Mononuclear cell (primary cell): ENCODE results near the gene HIVEP3. TPM values are rescaled to one million over a fixed set of nuclear protein-coding genes. Genes with fewer than 3 reads are reported as not detected.

ENCODE experiments used
- H3K27me3 ChIP-seq: 2 replicates; pipeline ENCODE4 v1.6.0; 2011; ENCODE audit warnings: low read length, control low read depth; ENCODE audit not compliant: insufficient read depth
- H3K4me1 ChIP-seq: 2 replicates; pipeline ENCODE4 v1.5.1; 2011; ENCODE audit warnings: mild to moderate bottlenecking, low read length, control low read depth; ENCODE audit not compliant: insufficient read depth
- H3K4me3 ChIP-seq: 2 replicates; pipeline ENCODE4 v1.5.1; 2011; ENCODE audit warnings: mild to moderate bottlenecking, low read length, moderate library complexity
- H3K9me3 ChIP-seq: 2 replicates; pipeline ENCODE4 v1.5.1; 2011; ENCODE audit warnings: low read depth, mild to moderate bottlenecking, control low read depth, low read length
- total RNA-seq: library from RNA; depleted of rRNA; stranded (reverse); fragments of >200 nt; gene quantifications from one replicate; pipeline ENCODE4 v1.2.3, GENCODE V29; 2012

The HIVEP3 gene
- total RNA-seq, 1 donor: 3.9 TPM

GRCh38 chr1:41762777-41763176, 155.9 kb downstream of the HIVEP3 start:
- H3K4me1 ChIP-seq: peaks cover 43% of the 10 kb centered on the region
- H3K27me3 ChIP-seq: no peaks in the 10 kb centered on the region
- no peak overlapping the region for H3K4me3 ChIP-seq

GRCh38 chr1:41762251-41762650, 156.5 kb downstream of the HIVEP3 start:
- Histone ChIP-seq H3K4me1 (peaks cover 37% of the 10 kb centered on the region), H3K4me3 (no peak overlapping the region), H3K9me3 (no peaks in the 10 kb centered on the region), H3K27me3 (no peaks in the 10 kb centered on the region)

More at GRCh38 chr1:41762777-41763176, 155.9 kb downstream of the HIVEP3 start:
- H3K9me3 ChIP-seq: no peaks in the 10 kb centered on the region

- Histone ChIP-seq H3K27me3 (no peaks in the 10 kb centered on the region), H3K9me3 (no peaks in the 10 kb centered on the region), H3K4me1 (peaks cover 12% of the 10 kb centered on the region), H3K4me3 (no peak overlapping the region)
These were observed 159.7 kb downstream of the HIVEP3 start for GRCh38 chr1:41758904-41759548.

- peaks cover 12% of the 10 kb centered on the region for H3K4me1 ChIP-seq
- H3K27me3 ChIP-seq: no peaks in the 10 kb centered on the region
- H3K9me3 ChIP-seq: no peaks in the 10 kb centered on the region
- H3K4me3 ChIP-seq: no peak overlapping the region
These were observed 160.2 kb downstream of the HIVEP3 start for GRCh38 chr1:41758500-41758899.

- Histone ChIP-seq H3K27me3 (no peaks in the 10 kb centered on the region), H3K4me3 (no peak overlapping the region), H3K9me3 (no peaks in the 10 kb centered on the region), H3K4me1 (peaks cover 50% of the 10 kb centered on the region)
These were observed 164.2 kb downstream of the HIVEP3 start for GRCh38 chr1:41754540-41754939.

- Histone ChIP-seq H3K4me3 (no peak overlapping the region), H3K27me3 (no peaks in the 10 kb centered on the region), H3K9me3 (no peaks in the 10 kb centered on the region), H3K4me1 (peaks cover 62% of the 10 kb centered on the region)
These were observed 166.1 kb downstream of the HIVEP3 start for GRCh38 chr1:41752514-41753170.

- Histone ChIP-seq H3K4me1 (peaks cover 62% of the 10 kb centered on the region), H3K27me3 (no peaks in the 10 kb centered on the region), H3K4me3 (no peak overlapping the region), H3K9me3 (no peaks in the 10 kb centered on the region)
These were observed 166.8 kb downstream of the HIVEP3 start for GRCh38 chr1:41751804-41752513.

GRCh38 chr1:41749991-41750745, 168.6 kb downstream of the HIVEP3 start:
- H3K9me3 ChIP-seq: no peaks in the 10 kb centered on the region
- H3K4me1 ChIP-seq: peaks cover 66% of the 10 kb centered on the region
- no peaks in the 10 kb centered on the region for H3K27me3 ChIP-seq
- H3K4me3 ChIP-seq: no peak overlapping the region

- peaks cover 55% of the 10 kb centered on the region for H3K4me1 ChIP-seq
- no peak overlapping the region for H3K4me3 ChIP-seq
- no peaks in the 10 kb centered on the region for H3K9me3 ChIP-seq
- no peaks in the 10 kb centered on the region for H3K27me3 ChIP-seq
These were observed 173.7 kb downstream of the HIVEP3 start for GRCh38 chr1:41745022-41745421.

- H3K27me3 ChIP-seq: no peaks in the 10 kb centered on the region
- H3K9me3 ChIP-seq: no peaks in the 10 kb centered on the region
- H3K4me1 ChIP-seq: peaks cover 55% of the 10 kb centered on the region
- no peak overlapping the region for H3K4me3 ChIP-seq
These were observed 175.4 kb downstream of the HIVEP3 start for GRCh38 chr1:41743366-41743765.

- no peak overlapping the region for H3K4me3 ChIP-seq
- no peaks in the 10 kb centered on the region for H3K9me3 ChIP-seq
- H3K27me3 ChIP-seq: no peaks in the 10 kb centered on the region
- peaks cover 65% of the 10 kb centered on the region for H3K4me1 ChIP-seq
These were observed 176.5 kb downstream of the HIVEP3 start for GRCh38 chr1:41742219-41742618.

GRCh38 chr1:41741244-41741643, 177.5 kb downstream of the HIVEP3 start:
- Histone ChIP-seq H3K27me3 (no peaks in the 10 kb centered on the region), H3K4me1 (peaks cover 75% of the 10 kb centered on the region), H3K4me3 (no peak overlapping the region), H3K9me3 (no peaks in the 10 kb centered on the region)

GRCh38 chr1:41740630-41741239, 178.0 kb downstream of the HIVEP3 start:
- Histone ChIP-seq H3K9me3 (no peaks in the 10 kb centered on the region), H3K27me3 (no peaks in the 10 kb centered on the region), H3K4me3 (no peak overlapping the region), H3K4me1 (peaks cover 80% of the 10 kb centered on the region)

- no peaks in the 10 kb centered on the region for H3K27me3 ChIP-seq
These were observed 178.7 kb downstream of the HIVEP3 start for GRCh38 chr1:41740058-41740457.

More at GRCh38 chr1:41740058-41740457, 178.7 kb downstream of the HIVEP3 start:
- Histone ChIP-seq H3K4me1 (peaks cover 82% of the 10 kb centered on the region), H3K9me3 (no peaks in the 10 kb centered on the region), H3K4me3 (no peak overlapping the region)
